NB4 (cell line): Measurements from ENCODE around the gene BBIP1.

Experiments used
- MYC ChIP-seq: IDR thresholded peaks from 2 replicates; pipeline ENCODE4 v1.6.1; 2011; ENCODE audit warnings: low read depth, low read length
- TF ChIP-seq, protein P1 (sequence below): IDR thresholded peaks from one replicate; pipeline ENCODE4 v1.5.1; 2012; ENCODE audit warnings: low read depth, low read length
- TF ChIP-seq, protein P2 (sequence below): IDR thresholded peaks from 2 replicates; pipeline ENCODE4 v1.6.1; 2011; ENCODE audit warnings: low read depth, low read length

DNA sequence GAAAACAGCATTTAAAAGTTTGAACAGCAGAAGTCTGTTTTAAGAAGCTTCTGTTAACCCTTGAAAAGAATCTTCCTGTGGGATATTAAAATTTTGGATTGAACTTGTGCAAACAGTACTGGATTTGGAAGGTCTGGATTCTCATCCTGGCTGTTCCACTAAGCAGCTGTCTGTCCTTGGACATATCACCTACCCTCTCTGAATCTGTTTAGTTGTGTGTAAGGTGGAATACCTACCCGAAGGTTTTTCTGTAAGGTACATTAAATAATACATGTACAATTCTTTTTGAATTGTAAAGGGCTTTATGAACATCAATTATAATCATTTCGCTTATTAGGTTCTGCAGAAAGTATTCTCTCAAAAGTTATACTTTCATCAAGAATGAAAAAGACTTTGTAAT lies 45.0 kb downstream of the BBIP1 start:
- TF ChIP-seq, protein P1, sequence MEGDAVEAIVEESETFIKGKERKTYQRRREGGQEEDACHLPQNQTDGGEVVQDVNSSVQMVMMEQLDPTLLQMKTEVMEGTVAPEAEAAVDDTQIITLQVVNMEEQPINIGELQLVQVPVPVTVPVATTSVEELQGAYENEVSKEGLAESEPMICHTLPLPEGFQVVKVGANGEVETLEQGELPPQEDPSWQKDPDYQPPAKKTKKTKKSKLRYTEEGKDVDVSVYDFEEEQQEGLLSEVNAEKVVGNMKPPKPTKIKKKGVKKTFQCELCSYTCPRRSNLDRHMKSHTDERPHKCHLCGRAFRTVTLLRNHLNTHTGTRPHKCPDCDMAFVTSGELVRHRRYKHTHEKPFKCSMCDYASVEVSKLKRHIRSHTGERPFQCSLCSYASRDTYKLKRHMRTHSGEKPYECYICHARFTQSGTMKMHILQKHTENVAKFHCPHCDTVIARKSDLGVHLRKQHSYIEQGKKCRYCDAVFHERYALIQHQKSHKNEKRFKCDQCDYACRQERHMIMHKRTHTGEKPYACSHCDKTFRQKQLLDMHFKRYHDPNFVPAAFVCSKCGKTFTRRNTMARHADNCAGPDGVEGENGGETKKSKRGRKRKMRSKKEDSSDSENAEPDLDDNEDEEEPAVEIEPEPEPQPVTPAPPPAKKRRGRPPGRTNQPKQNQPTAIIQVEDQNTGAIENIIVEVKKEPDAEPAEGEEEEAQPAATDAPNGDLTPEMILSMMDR = no peak
- TF ChIP-seq MYC = no peak
- TF ChIP-seq, protein P2, sequence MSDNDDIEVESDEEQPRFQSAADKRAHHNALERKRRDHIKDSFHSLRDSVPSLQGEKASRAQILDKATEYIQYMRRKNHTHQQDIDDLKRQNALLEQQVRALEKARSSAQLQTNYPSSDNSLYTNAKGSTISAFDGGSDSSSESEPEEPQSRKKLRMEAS = no peak
